HG03025 (cell line): Measurements from ENCODE around the gene LTBP1.
"Not testable (repeated sequence)": the region's sequence is repeated elsewhere in the genome, so short reads cannot be mapped to it uniquely, and the experiment has no call there.

Experiments
- ATAC-seq: cut with Tn5 transposase; IDR thresholded peaks from one replicate; pipeline ENCODE4 v1.9.1; 2021; ENCODE audit warnings: mild to moderate bottlenecking, moderate library complexity; ENCODE audit not compliant: unreplicated experiment, low FRiP score

LTBP1 gene

GRCh38 chr2:33168922-33169321 is 222.2 kb downstream of the LTBP1 start:
- no peak for ATAC-seq

DNA sequence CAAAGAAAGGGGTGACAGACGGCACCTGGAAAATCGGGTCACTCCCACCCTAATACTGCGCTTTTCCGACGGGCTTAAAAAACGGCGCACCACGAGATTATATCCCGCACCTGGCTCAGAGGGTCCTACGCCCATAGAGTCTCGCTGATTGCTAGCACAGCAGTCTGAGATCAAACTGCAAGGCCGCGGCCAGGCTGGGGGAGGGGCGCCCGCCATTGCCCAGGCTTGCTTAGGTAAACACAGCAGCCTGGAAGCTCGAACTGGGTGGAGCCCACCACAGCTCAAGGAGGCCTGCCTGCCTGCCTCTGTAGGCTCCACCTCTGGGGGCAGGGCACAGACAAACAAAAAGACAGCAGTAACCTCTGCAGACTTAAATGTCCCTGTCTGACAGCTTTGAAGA is 223.5 kb downstream of the LTBP1 start:
- ATAC-seq = not testable (repeated sequence)

- ATAC-seq = no peak
These were observed 230.9 kb downstream of the LTBP1 start for GRCh38 chr2:33177627-33178026.

DNA sequence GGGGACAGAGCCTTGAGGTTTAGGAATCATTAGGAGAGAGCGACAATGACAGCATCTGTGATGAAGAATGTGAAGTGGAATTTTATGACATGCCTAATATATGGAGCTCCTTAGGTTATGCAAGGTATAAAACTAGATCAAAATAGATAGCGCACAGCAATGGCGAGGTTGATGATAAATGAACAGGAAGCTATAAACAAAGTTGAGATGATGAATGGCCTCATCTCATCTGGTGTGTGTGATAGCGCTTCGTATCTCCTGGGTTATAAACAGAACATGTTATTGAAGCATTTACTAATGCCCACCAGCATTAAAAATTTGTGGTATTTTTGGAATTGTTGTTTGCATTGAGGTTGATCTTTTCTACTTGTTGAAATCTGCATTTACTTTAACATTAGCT is 231.5 kb downstream of the LTBP1 start:
- ATAC-seq = no peak

- ATAC-seq = no peak
These were observed 234.2 kb downstream of the LTBP1 start for GRCh38 chr2:33180915-33181314.

DNA sequence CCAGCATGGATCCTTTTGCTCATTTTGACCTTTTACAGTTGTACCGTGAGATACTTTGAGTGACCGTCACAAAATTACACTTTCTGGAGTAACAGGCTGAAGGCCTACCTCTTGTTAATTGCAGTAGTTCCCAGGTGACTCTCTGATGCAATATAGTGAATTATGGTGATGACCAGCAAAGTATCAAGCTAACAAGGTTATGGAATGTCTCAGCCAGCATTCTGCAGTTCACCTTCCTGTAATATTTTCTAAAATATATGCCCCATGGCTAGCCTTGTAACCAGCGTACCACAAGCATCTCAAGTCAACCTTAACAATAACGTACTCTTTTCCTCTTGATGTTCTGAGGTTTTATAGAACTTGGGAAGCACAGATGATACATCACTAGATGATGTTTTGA is 234.7 kb downstream of the LTBP1 start:
- no peak for ATAC-seq

DNA sequence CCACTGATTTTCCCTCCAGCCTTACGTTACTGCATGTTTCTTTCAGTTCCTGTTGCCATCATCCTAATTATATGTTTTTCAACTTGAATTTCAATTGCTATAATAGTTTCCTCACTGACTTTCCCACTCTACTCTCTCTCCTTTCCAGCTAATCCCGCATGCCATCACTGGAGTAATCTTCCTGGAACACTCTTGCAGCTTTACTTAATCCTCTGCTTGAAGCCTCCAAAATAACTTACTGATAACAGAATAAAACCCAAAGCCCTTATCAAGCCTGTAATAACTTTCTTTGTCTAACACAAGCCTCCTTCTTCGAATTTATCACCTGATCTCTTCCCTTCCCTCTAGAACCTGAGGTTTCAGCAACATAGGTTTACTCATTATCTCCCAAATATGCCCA is 237.3 kb downstream of the LTBP1 start:
- no peak for ATAC-seq

DNA sequence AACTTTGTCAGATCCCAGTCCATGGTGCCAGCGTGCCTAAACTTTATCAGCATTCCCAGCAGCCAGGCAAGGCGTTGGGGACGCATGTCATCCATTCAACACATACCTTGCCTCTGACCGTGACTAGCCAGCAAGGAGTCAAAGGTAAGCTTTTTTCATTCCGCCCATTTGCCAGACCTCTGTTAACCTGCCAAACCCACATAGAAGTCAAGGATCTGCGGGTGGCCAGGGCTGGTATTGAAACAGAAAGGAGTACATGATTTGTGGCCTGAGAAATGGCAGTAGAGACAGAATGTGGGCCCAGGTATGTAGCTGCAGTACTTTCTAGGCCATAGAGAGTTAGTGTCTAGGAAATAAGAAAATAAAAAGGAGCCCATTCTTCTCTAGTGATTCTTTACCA is 240.2 kb downstream of the LTBP1 start:
- ATAC-seq = no peak

GRCh38 chr2:33188799-33189198 is 242.0 kb downstream of the LTBP1 start:
- no peak for ATAC-seq

DNA sequence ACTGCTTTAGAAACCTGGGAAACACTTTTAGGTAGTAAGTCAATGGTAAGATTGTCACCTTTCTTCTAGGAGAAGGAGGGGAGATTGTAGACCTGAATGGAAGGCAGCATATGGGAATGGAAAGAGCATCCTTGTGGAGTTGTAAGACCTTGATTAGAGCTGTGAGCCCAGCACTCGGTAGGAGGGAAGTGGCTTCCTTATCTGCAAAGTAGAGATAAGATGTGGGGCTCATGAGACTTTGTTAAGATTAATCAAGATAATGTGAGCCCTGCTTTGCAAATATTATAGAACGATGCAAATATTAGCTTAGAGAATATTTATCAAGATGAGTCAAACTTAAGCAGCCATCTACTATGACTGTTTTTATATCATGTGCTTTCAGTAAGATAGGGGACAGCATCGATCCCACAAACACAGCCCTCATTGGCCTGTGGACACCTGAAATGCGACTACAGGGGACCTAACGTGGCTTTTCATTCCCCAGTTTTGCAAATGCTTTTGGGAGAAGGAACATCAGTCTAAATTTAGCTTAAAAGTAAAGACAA is 243.7 kb downstream of the LTBP1 start:
- no peak for ATAC-seq

DNA sequence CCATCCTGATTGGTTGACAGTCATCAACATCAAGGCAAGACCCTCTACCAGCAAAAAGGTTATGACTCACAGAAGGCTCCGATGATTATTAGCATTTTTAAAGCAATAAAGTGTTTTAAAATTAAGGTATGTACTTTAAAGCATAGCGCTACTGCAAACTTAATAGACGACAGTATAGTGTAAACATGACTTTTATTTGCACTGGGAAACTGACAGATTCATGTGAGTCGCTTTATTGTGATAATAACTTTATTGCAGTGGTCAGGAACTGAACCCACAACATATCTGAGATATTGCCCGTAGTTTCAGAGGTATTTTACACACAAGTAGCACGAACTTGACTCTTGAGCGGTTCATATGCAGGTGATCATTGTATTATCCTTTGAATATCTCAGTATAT is 249.1 kb downstream of the LTBP1 start:
- ATAC-seq = no peak

- no peak for ATAC-seq
These were observed 249.9 kb downstream of the LTBP1 start for GRCh38 chr2:33196700-33197099.

- ATAC-seq = no peak
These were observed 250.6 kb downstream of the LTBP1 start for GRCh38 chr2:33197198-33197938.

DNA sequence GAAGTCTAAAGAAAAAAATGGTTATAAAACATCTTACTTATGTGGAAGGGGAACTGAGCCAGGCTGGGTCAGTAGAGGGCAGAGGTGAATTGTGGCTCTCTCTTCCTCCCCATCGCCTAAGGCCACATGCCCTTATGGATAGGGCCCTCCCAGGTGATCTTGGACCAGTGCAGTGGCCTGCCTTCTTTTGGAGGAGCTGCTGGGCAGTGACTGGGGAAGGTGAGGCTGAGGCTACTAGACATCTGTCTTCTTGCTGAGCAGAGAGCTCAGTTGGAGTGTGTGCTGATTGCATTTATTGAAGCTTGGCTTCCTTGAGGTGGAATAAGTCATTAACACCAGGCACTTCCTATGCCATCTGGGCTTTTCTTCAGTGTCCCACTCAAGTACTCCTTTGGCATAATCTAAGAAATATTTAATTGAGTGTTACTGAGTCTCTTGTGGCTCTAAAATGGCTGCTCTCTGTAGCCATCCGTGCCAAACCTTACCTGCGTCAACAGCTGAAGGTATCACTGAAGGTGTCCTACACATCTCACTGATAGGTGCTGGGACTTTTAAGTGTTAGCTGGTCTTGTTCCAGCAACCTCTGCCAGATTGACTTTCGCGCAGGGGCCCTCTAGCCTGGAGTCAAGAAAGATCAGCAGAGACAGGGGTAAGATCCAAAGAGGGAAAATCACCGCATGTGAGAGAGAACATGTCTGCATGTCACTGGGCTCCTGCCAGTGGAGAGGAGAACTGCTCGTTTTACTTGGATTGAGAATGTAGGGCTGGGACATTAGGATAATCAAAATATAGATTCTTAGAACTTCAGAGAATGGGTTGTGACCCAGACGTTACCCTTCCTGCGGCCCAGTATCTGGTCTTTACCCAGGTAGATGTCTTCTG is 256.1 kb downstream of the LTBP1 start:
- no peak for ATAC-seq

DNA sequence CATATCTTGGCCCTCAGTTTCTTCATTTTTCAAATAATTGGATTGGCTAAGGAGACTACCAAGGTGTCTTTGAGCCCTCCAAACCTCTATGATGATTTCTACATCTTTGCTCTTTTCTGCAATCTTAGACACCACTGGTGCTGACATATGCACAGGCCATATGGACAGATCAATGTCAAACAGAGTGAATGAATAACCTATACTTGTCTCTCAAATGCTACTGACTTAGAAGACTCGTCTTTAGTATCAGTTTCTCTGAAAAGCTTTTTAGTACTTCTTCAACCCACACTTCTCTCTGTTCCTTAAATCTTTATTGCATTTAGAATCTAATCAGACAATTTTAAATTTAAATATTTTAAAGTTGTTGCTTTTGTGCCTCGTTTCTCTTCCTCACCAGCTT is 258.2 kb downstream of the LTBP1 start:
- ATAC-seq = peak; percentile 65

DNA sequence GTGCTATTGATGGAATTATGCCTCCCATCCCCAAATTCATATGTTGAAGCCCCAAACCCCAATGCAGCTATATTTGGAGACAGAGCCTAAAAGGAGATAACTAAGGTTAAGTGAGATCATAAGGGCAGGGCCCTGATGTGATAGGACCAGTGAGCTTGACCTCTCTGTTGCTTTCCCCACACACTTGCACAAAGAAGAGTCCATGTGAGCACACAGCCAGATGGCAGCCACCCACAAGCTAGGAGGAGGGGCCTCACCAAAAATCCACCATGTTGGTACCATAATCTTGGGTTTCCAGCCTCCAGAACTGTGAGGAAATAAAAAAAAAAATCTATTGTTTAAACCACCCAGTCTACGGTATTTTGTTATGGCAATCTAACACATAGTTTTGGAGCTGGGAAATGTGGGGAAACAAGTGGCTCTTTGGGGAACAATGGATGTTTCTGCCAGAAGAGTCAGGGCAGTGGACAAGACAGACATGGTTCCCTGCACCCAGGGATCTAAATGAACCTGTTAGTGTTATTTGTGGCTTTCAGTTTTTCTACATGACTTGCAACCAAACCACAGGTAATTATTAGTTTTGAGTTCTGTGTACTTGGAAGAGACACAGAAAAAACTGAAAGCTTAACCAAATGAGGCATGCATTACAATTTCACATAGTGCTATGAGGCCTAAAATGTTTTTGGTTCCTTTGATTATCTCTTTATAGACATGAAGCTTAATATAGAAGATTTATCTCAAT is 259.1 kb downstream of the LTBP1 start:
- peak; percentile 96 for ATAC-seq

GRCh38 chr2:33207151-33207740 is 260.5 kb downstream of the LTBP1 start:
- no peak for ATAC-seq

DNA sequence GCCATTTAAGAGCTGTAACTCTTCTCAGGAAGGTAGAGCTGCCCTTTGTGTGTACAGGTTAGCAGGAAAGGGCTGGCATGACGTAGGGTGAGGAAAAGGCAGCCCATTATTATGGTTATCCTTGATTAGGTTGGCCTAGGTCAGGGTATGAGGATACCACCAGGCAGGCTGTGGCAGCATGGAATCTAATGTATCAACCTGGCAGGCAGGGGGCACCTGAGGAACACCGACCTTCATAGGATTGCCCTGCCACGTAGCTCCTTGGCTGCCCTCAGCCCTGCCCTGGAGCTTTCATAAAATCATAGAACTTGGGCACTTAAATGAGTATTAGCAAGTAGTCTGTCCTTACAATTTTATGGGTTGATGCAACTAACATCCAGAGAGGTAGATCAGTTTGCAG is 261.6 kb downstream of the LTBP1 start:
- ATAC-seq = no peak

DNA sequence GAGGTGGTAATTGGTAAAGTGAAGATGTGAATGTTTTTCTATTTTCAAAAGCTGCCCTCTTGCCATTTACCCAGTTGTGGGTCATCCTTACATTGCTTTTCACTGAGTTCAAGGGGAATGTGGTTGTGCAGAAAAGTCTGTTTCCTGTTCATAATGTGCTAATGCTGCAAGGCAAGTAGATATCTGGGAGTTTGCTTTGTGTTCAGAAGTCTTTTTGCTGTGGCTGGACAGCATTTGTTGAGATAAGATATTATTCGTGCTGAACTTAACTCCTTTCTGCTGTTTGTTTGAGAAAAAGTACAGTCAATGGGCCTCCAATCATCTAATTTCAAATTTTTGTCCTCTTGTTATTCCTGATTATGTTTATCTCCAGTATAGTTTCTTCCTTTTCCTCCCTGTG is 263.2 kb downstream of the LTBP1 start:
- no peak for ATAC-seq

DNA sequence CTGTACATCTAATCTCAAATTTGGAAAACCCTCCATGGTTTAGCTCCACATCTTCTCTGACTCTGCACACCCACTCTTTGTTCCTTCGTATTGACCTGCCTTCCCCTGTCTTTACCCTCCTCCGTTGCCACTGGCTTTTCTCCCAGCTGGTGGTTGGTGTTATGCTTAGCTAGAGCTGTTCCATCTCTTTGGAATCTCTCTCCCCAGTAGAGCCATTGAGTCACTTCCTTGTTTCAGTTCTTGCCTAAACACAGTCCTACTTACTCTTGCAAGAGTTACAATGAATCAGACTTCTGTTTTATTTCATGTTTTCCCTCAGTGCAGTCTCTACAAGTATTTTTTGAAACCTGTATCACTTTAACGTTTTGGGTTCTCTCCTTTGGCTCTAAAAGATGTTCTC is 263.9 kb downstream of the LTBP1 start:
- ATAC-seq = no peak

GRCh38 chr2:33212151-33212550 is 265.4 kb downstream of the LTBP1 start:
- no peak for ATAC-seq
